ENCODE measurements around the gene CLCN6.
A peak's percentile ranks its signal among the peaks of the same experiment; 100 is the strongest.
"Not testable (repeated sequence)": the region's sequence is repeated elsewhere in the genome, so short reads cannot be mapped to it uniquely, and the experiment has no call there.

CLCN6 gene

DNA sequence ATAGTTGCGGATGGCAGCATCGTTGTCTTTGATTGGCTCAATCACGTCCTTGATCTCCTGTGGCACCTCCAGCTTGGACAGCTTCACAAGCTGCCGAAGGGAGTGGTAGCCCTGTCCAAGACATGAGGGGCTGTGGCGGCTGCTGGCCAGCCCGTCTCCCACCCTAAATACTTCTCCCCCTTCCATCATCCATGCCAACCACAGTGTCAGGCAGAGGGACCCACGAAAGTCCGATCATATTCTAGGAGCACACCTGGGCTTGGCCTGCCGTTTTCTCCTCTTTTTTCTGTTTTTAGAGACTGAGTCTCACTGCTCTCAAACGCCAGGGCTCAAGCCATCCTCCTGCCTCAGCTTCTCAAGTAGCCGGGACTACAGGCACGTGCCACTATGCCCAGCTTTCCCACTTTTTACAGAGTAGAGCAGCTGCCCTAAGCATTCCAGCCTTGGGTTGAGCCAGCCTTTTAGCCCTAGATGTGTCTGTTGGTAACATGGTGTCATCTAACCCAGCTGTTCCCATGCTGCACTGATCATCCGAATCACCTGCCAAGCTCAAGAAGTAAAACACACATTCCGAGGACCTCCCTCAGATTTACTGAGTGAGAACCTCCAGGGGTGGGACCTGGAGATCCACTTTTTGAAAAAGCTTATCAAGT is 10.6 kb upstream of the CLCN6 start:
- DNase-seq (ENCODE audit: low spot score) = no peak

DNA sequence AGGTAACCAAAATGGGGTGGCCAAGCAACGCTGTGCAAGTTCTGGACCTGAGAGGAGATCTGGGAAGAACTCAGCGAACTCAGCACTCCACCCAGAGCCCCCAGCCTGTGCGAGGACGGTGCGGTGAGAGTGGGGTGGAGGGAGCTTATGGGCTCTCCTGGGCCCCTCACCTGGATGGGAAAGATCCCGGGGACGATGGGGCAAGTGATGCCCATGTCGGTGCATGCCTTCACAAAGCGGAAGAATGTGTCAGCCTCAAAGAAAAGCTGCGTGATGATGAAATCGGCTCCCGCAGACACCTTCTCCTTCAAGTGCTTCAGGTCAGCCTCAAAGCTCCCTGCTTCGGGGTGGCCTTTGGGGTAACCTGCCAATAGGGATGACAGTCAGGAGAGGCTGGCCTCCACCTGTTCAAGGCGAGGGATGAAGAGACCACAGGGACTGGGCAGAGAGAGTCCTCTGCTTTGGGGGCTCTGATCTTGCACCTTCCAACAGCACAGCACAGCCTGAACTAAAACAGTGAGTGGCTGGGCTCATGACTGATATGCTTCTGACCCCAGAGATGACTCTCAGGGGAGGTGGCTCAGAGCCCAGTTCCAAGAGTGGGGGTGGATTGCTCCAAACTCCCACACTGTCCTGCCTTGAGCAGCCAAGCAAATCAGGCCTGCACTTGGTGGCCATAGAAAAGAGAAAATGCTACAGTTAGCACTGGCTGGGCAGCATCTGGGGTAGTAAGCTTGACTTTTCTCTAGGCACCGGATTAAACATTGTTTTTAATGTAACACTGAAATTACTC is 9.8 kb upstream of the CLCN6 start:
- no peak for DNase-seq (ENCODE audit: low spot score)

DNA sequence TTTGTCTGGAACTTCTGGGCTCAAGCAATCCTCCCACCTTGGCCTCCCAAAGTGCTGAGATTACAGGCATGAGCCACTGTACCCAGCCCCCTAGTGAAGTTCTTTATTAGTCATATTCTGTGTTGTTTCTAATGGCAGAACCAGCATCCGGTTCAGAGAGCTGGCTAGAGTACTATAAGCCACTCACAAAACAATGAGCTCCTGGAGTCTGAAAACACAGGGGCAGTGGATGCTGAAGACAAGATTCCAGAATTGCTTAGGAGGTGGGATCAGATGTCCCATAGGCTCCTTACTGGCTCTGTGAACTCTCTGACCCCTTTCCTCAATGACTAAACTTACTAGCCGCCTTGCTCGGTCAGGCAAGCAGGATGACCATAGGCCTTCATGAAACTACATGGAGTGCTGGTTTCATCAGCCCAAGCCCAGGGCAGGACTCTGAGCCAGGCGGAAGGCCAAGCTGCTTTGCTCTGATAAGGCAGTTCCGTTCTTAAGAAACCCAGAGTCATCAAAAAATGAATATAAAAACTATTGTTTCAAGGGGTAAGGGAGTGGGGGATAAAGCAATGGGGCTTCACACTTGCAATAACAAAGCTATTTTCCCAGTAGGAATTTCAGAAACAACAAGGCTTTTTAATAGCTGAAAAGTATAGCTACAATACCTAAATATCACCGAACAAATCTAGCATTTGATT is 8.3 kb upstream of the CLCN6 start:
- DNase-seq (ENCODE audit: low spot score) = no peak

DNA sequence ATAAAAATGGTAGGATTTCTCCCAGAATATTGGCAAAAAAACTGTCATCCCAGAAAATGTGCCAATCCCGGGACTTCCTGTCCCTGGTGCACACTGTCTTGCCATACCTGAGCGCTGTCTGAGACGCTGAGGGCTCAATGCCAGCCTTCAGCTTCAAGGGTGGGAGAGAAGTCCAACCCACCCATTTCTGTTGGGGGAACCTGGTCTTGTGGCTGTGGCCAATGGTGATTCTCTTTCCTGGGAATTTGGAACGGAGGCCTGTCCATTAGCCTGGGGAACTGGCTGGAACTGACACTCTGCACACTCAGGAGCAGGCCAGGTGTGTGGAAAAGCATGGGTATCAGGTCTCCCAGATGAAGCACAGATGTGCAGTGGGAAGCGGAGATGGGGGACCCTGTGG is 6.9 kb upstream of the CLCN6 start:
- DNase-seq (ENCODE audit: low spot score) = no peak

DNA sequence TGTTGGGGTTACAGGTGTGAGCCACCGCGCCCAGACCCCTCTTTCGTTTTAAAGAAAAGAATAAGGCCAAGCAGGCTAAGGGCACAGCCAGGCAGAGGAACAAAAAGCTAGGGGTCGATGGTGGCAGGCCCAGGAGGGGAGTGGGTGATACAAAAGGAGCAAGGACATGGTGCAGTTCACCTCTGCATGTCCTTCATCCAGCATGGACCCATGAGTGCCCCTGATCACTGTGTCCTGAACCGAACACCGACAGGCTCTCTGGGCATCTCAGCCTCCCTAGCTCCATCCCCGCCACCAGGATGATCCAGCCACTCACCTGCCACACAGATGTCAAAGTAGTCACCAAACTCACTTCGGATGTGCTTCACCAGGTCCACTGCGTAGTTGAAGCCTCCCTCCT is 6.1 kb upstream of the CLCN6 start:
- DNase-seq (ENCODE audit: low spot score) = no peak

DNA sequence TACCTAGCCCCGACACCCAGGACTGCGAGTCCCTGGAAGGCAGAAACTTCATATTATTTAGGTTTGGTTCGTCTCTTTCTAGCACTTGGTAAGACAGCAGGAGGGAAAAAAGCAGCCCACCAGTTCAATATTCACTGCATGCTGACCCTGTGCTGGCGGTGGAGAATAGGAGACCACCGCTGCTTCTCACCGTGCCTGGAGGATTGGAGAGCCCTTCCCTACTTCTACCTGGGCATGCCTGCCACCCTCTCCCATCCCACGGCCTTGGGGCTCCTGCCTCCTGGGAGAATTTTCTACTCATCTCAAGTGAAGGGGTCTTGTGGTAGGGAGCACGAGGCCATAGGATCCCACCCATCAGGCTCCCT is 5.6 kb upstream of the CLCN6 start:
- no peak for DNase-seq (ENCODE audit: low spot score)

DNA sequence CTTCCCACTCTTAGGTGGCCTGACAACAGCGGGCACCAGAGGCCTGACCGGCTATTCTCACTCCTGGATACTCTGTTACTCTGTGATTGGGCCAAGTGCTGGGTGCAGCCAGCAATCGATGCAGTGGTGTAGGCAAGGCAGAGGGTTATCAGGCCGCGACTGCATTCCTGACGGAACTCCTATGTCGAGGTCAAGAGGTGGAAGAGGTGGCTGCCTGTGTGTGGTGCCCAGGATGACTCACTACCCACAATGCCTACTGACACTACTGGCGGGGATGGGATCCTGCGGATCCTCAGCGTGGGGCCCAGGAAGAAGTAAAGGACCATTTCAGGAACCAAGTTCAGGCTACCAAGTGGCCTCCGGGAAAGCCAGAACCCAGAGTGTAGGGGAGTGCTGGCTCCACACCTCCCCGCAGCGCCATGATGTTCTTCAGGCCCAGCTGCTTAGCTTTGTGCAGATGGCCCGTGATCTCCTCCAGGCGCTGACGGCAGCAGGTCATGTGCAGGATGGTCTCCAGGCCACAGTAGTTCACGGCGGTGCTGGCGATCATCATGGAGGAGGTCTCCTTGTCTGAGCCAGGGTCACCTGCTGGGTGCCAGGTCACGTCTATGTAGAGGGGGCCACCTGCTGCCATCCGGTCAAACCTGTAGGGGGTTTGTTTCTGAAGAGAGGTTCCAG is 5.1 kb upstream of the CLCN6 start:
- no peak for DNase-seq (ENCODE audit: low spot score)

DNA sequence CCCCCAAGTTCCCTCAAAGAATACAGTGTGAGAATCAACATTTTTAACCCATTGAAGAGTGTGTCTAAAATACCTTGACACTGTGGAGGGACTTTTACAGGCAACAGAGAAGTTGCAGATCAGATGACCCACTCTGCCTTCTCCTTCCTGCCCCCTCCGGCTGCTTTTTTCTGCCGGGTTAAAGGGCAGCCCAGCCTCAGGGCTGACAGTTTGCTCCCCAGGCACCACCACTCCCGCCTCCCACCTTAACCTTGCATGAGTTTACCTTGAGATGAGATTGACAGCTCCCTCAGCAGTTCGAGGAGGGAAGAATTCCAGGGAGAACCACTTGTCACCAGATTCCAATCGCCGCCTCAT is 3.4 kb upstream of the CLCN6 start:
- no peak for DNase-seq (ENCODE audit: low spot score)

DNA sequence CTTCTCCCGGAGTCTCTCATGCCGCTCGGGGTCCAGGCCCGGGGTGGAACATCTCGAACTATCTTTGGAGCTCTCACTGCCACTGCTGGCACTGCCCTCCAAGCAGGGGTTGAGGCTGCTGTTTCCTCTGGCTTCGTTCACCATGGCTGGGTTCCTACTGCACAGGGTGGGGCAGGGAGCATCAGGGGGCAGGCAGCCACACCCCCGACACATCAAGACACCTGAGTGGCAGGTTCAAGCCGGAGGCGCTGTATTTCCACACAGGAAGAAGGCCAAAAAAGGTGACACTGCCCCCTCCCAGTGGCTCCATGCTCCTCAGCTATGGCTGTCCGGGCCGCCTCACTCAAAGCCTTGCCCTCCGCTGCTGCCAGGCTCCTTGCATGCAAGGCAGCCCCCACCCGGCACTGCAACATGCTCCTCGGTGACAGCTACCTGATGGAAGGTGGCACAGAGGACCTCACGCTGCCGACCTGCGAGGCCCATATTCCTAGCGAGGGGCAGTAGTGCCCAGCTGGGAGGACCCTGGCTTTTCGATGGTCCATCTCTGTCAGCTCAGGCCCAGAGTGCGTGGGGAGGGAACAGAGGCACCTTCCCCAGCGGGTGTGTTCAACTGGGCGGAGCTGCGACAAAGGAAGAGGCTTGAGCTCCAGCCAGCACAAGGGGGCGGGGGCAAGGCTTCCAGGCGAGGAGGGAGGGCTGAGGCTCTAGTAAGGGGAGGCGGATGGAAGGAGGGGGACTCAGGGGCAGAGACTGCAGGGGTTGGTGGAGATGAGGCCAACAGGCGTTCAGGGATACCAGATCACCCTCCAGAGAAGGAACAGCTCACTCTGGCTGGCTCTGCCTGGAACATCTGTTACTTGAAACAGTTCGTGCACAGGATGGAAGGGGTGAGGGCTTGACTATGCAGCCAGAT is 2.8 kb upstream of the CLCN6 start:
- DNase-seq (ENCODE audit: low spot score) = peak; percentile 74

DNA sequence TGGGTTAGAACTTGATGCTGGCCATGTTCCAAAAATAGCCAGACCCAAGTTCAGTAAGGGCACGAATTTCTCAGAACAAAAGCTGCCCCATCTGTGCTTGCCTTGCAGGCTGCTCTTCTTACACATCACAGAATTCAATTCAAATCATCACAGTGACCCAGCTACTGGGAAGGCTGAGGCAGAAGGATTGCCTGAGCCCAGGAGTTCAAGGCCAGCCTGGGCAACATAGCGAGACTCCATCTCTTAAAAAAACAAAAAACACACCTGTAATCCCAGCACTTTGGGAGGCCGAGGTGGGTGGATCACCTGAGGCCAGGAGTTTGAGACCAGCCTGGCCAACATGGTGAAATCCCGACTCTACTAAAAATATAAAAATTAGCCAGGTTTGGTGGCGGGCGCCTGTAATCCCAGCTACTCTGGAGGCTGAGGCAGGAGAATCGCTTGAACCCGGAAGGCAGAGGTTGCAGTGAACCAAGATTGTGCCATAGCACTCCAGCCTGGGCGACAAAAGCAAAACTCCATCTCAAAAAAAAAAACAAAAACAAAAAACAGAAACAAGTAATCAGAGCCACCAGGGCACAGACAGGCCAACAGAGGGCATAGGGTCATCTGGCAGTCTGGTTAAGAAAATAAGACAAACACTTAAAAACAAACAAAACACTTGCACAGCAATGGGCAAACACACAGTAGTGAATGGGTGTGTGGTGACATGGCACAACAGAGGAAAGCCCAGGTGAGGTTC is 1.9 kb upstream of the CLCN6 start:
- DNase-seq (ENCODE audit: low spot score) = not testable (repeated sequence)

DNA sequence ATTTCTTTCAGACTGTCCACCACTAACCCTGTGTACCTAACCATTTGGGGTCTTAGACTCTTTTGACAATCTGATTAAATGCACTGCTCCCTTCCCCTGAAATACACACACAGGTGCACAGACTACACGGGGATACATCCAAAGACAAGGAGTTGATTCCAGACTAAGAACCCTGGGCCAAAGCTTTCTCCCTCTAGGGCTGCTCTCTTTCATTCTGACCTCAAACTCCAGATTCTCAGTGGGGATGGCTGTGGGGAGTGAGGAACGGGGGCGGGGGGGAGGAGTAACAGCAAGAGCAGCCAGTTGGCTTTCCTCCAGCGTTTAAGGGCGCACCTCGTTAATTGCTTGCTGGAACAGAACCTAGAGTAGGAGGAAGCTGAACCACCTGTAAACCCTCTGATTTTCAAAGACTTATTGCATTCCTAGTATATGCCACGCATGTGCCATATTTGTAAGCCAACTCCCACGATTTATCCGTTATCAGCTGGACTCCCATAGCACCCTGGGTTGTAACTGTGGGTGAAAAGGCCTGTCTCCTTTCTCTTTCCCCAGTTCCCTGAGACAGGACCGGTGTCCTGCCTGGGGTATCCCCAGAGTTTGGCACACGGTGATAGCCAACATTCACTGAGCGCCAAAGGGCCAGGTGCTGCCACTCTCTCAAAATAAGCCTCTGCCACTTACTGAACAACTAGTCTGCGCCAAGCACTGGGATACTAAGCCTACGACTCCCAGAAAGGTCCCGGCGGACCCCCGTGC is 1.1 kb upstream of the CLCN6 start:
- DNase-seq (ENCODE audit: low spot score) = no peak

DNA sequence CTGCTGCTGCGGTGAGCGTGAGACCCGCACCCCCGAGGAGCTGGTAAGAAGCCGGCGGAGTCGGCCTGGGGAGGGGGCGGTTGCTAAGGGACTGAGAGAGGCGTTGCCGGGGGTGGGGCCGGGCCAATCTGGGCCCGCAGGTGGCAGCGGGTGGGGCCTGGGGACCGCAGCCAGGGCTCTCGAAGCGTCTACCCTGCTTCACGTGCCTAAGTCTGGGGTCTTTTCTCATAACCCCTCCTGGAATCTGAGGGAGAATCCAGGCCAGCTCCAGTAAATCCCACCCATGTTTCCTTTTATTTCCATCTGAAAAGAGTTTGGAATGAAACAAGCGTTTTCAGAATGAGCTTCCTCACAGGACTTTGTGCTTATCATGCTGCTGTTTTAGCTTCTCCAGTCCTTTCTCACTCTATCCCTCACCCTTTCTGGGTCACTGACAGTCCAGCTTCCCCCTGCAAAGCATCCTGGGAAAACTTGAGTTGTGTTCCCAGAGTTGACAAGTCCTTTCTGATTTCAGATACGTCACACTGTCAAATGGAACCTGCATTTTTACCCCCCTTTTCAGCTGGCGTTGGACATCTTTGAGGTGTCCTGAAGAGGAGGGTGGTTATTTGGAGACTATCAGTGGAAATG is 431 bp downstream of the CLCN6 start:
- peak; percentile 13 for DNase-seq (ENCODE audit: low spot score)

DNA sequence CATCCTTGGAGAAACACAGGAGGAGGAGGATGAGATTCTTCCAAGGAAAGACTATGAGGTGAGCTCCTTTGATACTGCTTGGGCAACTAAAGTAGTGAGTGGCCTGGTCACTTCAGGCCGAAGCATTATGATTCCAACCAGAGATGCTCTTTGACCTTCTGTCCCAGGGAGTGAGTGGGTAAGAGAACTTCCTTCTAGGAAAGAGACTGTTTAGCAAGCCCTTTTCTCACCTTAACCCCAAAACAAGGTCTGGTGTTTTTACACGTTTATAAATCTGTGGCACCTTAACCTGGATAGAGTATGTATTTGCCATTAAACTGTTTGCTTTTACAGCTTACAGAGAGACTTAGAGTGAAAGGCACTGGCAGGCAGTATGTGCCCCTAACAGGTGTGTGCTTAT is 1.1 kb downstream of the CLCN6 start:
- DNase-seq (ENCODE audit: low spot score) = no peak

DNA sequence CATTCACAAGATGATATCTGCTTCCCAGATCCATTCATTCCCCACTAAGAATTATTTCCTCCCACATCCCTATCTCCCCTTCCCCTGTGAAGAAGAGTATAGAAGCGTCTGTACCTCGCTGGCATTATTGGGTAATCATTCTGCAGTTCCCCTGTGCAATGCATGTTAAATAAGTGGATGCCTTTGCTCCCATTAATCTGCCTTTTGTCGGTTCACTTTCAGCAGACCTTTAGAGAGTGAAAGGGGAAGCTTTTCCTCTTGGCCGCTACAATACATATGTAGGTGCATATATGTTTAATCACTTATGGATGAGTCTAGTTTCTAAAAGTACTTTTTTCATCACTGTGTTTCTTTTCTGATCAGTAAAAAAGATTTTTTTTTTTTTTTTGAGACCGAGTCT is 7.0 kb downstream of the CLCN6 start:
- no peak for DNase-seq (ENCODE audit: low spot score)

DNA sequence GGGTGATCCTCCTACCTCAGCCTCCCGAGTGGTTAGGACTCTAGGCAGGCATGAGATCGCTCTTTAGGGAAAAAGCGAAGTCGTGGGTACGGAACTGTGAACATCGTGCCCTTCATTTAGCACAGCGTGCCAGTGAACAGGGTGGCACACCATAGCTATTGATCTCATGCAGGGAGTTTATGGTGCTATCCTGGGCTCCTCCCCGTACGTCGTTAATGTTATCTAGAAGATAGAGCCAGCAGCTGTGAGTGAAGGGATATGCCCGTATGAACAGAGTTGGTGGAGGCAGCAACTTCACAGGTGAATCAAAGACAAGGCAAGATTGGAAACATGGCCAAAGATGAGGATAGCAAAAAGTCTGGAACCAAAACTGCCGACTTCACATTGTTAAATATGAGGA is 11.2 kb downstream of the CLCN6 start:
- DNase-seq (ENCODE audit: low spot score) = no peak

DNA sequence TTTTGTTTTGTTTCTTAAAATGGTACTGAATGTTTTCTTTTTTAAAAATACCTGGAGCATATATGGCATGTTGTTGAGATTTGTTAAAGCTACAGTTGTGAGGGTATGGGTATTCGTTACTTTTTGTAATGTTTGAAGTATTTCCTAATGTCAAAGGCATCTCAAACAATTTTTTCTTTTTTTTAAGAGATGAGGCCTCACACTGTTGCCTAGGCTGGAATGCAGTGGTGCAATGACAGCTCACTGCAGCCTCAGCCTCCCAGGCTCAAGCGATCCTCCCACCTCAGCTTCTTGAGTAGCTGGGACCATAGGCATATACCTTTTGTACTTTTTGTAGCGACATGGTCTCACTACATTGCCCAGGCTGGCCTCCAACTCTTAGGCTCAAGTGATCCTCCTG is 16.1 kb downstream of the CLCN6 start:
- DNase-seq (ENCODE audit: low spot score) = no peak

DNA sequence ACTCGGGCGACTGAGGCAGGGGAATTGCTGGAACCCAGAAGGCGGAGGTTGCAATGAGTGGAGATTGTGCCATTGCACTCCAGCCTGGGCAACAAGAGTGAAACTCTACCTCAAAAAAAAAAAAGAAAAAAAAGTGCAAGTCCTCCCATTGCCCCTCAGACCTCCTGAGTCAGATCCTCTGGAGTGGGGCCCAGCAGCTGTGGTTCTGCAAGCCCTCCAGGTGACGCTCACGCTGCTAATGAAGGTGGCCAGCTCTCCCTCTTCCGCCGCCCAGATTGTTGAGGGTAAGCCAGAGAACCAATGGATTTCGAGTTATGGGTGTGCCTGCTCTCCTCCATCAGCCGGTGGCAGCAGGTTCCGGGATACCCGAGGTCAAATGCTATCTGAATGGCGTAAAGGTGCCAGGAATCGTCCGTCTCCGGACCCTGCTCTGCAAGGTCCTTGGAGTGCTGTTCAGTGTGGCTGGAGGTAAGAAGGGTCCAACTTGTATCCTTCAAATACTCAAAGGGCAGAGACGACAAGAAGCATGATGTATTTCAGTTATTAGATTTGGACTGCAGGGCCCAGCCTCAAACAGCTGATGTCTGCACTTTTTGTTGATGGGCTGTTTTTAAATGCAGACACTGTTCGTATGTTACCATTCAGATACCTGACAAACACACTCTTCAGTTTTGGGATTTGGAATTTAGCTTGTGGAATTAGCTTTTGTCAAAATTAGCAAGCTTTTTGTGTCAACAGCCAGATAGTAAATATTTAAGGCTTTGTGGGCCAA is 17.6 kb downstream of the CLCN6 start:
- DNase-seq (ENCODE audit: low spot score) = no peak

DNA sequence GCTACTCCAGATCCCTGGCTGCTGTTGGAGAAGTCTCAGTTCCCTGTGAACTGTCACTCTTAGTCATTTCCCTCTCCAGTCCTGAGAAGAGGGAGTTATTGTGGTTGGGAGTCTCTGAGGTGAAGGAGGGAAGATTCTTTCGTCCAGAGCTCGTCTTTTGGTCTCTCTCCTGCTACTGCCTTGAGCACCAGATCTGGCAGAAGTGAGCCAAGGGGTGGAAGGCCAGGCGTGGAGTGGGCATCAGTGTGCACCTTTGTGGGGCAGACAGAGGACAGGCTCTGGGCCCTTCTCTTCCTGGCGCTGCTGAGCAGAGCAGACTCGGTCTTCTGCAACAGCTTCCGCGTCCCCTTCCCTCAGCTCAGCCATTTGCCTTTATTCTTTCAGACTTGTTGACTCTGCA is 19.1 kb downstream of the CLCN6 start:
- no peak for DNase-seq (ENCODE audit: low spot score)

DNA sequence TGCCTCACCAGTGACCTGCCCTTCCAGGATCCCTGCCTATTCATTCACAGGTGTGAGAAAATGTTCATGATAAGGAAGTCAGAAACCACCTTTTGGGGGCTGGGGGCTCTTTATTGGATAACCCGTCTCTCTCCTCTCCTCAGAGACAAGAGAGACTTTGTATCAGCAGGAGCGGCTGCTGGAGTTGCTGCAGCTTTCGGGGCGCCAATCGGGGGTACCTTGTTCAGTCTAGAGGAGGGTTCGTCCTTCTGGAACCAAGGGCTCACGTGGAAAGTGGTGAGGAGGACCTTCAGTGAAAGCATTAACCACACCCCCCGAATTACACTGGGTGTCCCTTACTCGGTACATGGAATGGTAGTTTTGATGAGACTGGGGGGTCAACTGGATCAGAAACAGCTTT is 21.0 kb downstream of the CLCN6 start:
- DNase-seq (ENCODE audit: low spot score) = no peak

Data from activated CD4-positive, alpha-beta T cell treated with anti-CD3 and anti-CD28 coated beads, Interleukin-2, Interleukin-4, amounts not matched to agents 100 ng/mL and 50 ng/mL, durations not matched to agents 16 hours and 8 hours (primary cell).